HG03439 (cell line): ENCODE data around the gene AK9.
"Not testable (repeated sequence)": the region's sequence is repeated elsewhere in the genome, so short reads cannot be mapped to it uniquely, and the experiment has no call there.

Experiments
- ATAC-seq: cut with Tn5 transposase; IDR thresholded peaks from one replicate; pipeline ENCODE4 v1.9.1; 2021; ENCODE audit warnings: mild to moderate bottlenecking, moderate library complexity; ENCODE audit not compliant: unreplicated experiment

Gene AK9

DNA sequence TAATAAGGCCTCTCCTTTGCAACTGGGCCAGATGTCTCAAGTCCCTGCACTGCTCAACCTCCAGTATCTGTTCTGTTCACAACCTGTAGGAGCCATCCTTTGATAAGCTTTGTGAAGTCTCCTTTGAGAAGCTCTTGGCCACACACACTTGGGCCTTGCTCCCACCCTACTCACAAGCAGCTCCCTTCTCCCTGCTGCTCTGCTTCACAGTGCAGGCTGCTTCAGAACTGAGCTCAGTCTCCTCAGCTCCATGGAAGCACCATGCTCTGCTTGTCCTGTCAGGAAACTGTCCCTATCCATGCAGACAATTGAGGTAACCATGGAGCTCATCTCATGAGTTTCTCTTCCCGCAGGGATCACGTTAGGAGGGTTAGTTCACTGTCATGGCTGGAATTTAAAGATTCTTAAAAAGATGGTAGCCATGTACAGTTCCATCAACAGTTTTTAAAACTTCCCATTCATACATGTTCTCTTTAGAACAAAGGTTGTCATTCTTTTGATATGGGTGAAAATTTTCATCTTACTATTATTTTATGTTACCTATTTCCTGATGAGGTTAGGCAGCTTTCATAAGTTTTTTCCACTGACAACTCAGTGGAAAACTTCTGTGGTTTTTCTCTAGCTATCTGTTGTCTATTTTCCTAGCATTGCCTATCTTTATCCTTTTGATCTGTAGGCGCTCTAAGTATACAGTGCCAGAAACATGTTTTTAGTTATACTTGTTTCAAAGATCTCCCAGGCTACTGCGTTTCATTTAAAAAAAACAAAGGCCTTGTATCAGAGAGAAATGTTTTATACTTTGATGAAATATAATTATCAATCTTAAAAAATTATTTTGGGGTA is 62.6 kb downstream of the AK9 start:
- no peak for ATAC-seq

GRCh38 chr6:109626311-109626710 is 64.7 kb downstream of the AK9 start:
- no peak for ATAC-seq

- no peak for ATAC-seq
Measured at GRCh38 chr6:109625199-109625598, 65.8 kb downstream of the AK9 start.

- ATAC-seq, result no peak
Measured at GRCh38 chr6:109623288-109623687, 67.7 kb downstream of the AK9 start.

GRCh38 chr6:109612268-109612667 is 78.7 kb downstream of the AK9 start:
- no peak for ATAC-seq

DNA sequence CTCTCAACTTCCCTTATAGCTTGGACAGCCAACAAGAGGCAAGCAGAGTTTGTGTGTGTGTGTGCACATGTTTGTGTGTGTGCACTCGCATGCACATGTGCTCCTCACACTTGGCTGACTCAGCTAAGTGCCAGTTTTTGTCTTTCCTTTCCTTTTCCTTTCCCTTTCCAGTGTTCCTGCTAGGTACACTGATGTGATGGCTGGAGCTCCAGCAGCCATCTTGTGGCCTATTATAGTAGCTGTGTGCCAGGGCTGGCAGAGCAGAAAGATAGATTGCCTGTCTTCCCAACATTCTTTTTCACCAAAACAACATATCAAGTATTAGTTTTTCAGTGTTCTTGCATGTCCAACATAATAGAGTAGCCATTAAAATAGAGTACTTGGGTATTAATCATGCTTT is 79.5 kb downstream of the AK9 start:
- no peak for ATAC-seq

GRCh38 chr6:109610590-109610989 is 80.4 kb downstream of the AK9 start:
- no peak for ATAC-seq

GRCh38 chr6:109609737-109610136 is 81.3 kb downstream of the AK9 start:
- ATAC-seq, result no peak

DNA sequence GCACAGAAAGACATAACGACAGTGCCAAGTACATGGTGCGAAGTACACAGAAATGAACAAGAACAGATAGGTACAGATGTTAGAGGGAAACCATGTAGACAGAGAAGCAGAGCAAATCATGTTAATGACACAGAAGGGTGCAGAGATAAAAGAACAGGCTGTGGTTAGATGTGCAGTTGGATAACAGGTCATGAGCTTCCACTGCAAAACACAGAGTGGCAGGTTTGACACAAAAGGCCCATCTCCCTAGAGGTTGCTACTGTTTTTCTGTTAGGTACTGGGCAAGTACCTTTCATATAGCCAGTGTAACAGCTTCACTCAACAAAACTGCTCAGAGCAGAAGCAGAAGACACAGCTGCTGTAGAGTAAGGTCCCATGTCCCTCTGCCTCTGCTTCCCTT is 84.6 kb downstream of the AK9 start:
- no peak for ATAC-seq

- ATAC-seq, result no peak
Measured at GRCh38 chr6:109595998-109596397, 95.0 kb downstream of the AK9 start.

- ATAC-seq, result no peak
Measured at GRCh38 chr6:109580519-109580918, 110.5 kb downstream of the AK9 start.

- ATAC-seq, result peak; percentile 76
Measured at GRCh38 chr6:109579361-109579760, 111.6 kb downstream of the AK9 start.

- not testable (repeated sequence) for ATAC-seq
Measured at GRCh38 chr6:109569901-109570300, 121.1 kb downstream of the AK9 start.

DNA sequence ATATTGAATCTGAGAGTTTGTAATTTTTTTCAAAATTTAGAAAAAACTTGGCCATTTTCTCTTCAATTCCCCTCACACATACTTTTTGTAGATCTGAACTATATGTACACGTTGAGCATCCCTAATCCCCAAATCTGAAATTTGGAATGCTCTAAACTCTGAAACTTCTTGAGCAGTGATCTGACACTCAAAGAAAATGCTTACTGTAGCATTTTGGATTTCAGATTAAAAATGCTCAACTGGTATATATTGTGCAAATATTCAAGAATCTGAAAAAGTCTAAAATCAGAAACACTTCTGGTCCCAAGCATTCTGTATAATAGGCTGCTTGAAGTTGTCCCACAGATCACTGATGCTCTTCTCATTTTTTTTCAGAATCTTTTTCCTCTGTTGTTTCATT is 129.2 kb downstream of the AK9 start:
- no peak for ATAC-seq

GRCh38 chr6:109531446-109531845 is 159.6 kb downstream of the AK9 start:
- ATAC-seq, result no peak

GRCh38 chr6:109527989-109528388 is 163.0 kb downstream of the AK9 start:
- no peak for ATAC-seq

DNA sequence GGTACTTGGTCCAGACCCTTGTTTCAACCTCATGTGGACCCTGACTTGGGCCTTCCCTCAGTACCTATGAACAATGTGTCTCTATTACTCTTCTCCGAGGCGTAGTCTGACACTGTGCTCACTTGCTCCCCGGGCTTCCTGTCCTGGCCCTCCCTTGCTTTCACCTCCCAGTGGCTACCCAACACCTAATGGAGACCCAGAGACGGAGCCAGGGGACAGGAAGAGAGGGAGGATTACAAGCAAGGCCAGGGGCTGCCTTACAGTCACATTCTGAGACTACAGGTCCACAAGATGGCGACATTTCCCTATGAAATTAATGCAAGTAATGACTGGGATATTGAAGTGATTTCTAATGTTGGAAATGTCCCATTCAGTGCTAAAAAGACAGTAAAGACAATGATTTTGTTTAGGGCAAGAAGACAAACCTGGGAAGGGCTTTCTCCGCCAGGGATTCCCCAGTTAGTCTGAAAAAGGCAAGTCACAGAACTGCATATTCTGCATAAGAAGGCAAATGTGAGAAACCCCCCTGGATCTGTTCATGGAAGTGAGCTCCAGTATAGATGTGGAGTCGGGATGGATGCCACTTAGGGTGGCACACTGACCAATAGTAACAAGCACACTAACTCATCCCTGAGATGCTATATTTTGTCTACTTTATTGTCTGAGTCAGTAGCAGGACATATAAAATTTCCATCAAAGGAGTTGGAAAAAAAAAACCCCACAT is 163.9 kb downstream of the AK9 start:
- no peak for ATAC-seq

GRCh38 chr6:109524129-109524528 is 166.9 kb downstream of the AK9 start:
- no peak for ATAC-seq

DNA sequence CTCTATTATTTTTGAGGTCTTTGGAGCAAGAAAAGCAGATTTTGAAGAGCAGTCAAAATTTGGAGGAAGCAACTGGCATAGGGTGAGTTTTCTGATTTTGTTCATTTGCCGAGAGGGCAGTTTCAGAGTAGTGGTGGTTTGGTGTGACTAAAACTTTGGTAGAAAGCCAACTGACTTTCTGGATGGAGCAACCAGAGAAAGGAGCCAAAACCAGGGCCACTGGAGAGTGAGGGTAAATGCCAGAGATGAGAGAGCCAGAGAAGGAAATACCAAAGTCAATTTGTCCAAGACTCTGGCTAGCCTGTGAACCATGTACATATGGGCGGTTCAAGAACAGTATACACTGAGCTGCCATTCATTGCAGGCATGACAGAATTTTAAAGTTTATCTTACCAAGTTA is 167.5 kb downstream of the AK9 start:
- ATAC-seq, result no peak

DNA sequence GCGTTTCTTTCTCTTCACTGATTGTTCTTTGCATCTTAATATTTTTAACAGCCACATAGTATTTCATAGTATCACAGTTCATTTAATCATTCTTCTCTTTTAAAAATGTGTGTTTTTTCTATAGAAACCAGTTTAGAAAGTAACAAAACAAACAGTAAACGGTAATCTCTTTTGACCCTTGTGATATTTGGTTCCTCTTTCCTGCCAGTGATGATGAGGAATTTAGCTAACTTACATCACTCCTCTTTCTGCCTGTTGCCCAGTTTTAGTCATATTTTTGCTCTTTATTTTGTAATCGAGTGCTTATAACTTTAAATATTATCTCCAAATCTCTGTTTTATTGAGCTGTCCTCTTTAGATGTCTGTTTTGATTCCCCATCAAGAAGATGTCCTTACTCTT is 169.9 kb downstream of the AK9 start:
- ATAC-seq, result no peak

DNA sequence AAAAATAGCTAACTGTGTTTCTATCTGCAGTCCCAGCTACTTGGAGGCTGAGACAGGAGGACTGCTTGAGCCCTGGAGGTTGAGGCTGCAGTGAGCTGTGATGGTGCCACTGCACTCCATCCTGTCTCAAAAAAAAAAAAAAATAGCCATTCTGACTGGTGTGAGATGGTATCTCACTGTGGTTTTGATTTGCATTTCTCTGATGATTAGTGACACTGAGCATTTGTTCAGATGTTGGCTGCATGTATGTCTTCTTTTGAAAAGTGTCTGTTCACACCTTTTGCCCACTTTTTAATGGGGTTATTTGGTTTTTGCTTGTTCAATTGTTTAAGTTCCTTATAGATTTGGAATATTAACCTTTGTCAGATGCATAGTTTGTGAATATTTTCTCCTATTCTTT is 171.4 kb downstream of the AK9 start:
- not testable (repeated sequence) for ATAC-seq

- ATAC-seq, result no peak
Measured at GRCh38 chr6:109516929-109517328, 174.1 kb downstream of the AK9 start.
